ENCODE data around the gene CHAF1B.
A peak's percentile ranks its signal among the peaks of the same experiment; 100 is the strongest.

Gene CHAF1B

DNA sequence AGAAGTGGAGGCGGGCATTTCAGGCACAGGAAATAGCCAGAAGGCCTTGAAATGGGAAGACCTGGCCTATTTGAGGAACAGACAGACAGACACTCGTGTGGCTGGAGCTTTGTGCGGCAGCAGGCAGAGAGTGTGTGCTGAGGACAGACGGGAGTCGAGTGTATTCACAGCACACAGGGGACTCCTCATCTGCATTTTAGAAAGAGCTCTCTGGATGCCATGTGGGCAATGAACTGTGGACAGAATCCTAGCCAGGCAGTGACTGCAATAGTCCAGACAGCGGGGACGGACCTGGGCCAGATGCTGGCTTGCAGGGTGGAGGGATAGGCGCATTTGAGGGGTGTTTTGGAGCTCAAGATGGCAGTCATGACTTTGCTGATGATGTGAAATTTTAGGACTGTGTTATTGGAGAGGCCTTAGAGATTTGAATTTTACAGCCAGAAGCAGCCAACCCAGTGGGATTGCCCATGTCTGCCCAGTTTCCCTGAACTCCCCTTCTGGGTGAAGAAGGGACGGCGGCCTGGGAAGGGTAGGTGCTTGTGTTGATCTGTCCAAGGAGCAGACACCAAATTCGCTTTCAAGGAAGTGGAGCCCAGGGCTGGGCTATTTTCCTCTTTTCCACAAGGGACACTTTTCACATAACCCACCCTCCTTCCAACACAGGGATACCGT, 43.7 kb downstream of the CHAF1B start:
- DNase-seq (ENCODE audit: low read depth): no peak

DNA sequence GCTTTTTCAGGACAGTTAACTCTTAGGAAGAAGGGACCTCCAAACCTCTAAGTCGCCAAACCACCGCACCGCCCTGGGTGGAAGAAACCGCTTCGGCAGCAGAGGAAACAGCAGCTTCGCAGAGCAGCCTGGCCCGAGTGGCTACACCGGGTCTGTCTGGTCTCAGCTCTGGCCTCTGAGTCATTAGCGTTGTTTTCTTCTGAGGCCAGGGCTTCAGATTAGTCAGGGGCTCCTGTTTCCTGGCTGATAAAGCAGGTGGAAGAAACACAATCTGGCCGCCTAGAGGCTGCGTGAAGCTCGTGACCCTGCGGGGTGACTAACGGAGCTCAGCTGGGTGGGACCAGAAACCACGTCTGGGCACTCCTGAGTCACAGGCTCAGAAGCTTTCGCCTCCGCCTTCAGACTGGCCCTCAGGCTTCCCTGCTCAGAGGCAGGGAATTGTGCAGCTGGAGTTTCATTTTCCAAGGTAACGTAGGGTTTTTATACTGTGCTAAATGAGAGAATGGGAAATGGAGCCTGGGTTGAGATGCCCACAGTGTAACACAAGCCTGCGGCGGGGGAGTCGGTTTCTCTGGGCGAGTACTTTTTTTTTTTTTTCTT, 44.9 kb downstream of the CHAF1B start:
- DNase-seq (ENCODE audit: low read depth): peak; percentile 92

DNA sequence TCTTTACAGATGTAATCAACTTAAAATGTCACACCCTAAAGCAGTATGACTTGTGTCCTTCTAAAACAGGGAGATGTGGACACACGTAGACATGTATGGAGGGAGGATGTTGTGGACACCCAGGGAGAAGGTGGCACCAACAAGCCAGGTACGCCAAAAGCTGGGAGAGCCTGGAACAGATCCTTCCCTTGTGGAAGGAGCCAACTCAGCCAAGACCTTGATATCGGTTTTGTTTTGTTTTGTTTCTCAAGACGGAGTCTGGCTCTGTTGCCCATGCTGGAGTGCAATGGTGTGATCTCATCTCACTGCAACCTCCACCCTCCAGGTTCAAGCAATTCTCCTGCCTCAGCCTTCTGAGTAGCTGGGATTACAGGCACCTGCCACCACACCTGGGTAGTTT, 45.6 kb downstream of the CHAF1B start:
- DNase-seq (ENCODE audit: low read depth): no peak

DNA sequence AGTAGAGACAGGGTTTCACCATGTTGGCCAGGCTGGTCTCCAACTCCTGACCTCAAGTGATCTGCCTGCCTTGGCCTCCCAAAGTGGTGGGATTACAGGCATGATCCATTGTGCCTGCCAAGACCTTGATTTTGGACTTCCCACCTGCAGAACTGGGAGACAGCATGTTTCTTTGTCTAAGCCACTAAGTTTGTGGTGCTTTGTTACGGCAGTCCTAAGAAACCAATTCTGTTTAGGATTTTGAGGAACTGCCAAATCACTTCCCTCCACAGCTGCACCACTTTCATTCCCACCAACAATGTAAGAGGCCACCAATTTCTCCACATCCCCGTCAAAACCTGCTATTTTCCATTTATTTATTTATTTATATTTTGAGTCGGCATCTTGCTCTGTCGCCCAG, 46.1 kb downstream of the CHAF1B start:
- DNase-seq (ENCODE audit: low read depth): no peak

GRCh38 chr21:36433059-36433709, 48.0 kb downstream of the CHAF1B start:
- DNase-seq (ENCODE audit: low read depth): no peak

- no peak for DNase-seq (ENCODE audit: low read depth)
Observed at GRCh38 chr21:36434144-36434543, 49.0 kb downstream of the CHAF1B start.

GRCh38 chr21:36436829-36437744, 51.9 kb downstream of the CHAF1B start:
- DNase-seq (ENCODE audit: low read depth): no peak

- DNase-seq (ENCODE audit: low read depth): peak; percentile 45
Observed at GRCh38 chr21:36437745-36438128, 52.5 kb downstream of the CHAF1B start.

GRCh38 chr21:36441715-36442114, 56.5 kb downstream of the CHAF1B start:
- no peak for DNase-seq (ENCODE audit: low read depth)

DNA sequence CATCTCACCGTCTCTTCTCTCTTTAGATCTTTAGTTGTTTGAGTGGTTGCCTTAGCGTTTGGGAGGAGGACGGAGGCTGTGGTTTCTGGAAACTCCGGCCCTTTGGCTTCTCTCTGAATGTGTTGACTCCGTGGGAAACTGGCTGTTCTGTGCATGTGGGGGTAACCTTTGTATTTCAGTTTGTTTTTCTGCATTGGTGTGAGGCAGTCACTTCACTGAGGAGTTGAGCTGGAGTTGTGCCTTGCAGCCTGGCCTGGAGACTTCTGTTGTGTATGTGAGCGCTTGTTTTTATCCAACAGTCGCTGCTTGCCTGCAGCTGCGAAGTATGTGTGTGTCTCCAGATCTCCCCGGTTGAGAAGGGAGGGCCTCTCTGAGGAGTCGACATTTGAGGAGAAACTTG, 61.1 kb downstream of the CHAF1B start:
- no peak for DNase-seq (ENCODE audit: low read depth)

- no peak for DNase-seq (ENCODE audit: low read depth)
Observed at GRCh38 chr21:36450511-36450910, 65.3 kb downstream of the CHAF1B start.

DNA sequence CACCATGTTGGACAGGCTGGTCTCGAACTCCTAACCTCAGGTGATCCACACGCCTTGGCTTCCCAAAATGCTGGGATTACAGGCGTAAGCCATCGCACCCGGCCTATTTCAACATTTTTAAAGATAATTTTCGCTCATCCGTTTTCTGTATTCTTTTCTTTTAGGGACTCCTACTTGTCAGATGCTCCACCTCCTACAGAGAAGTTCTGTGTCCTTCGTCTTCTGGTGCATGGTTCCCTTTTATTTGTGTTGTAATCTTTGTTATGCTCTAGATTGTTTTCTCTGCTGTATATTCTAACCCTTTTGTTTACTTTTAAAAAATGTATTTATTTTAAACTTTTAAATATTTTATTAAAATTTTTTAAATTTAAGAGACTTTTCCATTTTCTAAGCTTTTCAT, 66.3 kb downstream of the CHAF1B start:
- no peak for DNase-seq (ENCODE audit: low read depth)

GRCh38 chr21:36452281-36452825, 67.2 kb downstream of the CHAF1B start:
- DNase-seq (ENCODE audit: low read depth): no peak

DNA sequence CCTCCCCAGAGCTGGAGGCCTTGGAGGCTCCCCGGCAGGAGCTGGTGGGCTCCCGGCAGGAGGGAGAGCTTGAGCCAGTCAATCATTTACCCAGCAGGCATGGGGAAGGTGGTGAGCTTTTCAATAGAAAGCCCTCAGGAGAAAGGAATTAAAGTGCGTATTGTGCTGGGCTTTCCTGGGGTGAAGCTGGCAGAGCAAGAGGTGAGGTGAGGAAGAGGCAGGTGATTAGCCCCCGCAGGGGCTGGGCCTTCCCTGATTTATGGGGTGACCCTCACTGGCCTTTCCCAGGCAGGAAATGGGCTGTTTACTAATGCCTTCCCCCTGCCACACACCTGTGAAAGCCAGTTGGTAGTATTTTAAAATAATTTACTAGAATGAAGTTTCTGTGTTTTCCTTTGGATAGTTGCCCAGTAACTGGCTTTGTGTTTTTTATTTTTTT, 68.9 kb downstream of the CHAF1B start:
- DNase-seq (ENCODE audit: low read depth): no peak

DNA sequence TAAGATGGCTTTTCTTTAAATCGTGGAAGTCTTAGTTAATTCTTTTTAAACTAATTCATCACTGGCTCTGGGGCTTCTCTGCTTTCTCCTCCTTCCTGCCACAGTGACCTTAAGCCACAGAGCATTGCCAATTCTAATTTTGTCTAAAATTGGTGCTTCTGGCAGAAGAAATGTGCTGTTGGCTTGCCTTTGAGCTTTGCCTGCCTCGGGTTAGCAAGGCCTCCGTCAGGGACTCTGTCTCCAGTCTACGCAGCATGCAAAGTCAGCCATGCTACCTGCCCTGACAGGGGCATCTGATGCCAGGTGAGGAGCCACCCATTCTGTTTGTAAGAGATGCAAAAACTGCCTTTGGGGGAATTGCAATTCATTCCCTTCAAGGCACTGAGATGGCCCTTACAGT, 69.5 kb downstream of the CHAF1B start:
- no peak for DNase-seq (ENCODE audit: low read depth)

DNA sequence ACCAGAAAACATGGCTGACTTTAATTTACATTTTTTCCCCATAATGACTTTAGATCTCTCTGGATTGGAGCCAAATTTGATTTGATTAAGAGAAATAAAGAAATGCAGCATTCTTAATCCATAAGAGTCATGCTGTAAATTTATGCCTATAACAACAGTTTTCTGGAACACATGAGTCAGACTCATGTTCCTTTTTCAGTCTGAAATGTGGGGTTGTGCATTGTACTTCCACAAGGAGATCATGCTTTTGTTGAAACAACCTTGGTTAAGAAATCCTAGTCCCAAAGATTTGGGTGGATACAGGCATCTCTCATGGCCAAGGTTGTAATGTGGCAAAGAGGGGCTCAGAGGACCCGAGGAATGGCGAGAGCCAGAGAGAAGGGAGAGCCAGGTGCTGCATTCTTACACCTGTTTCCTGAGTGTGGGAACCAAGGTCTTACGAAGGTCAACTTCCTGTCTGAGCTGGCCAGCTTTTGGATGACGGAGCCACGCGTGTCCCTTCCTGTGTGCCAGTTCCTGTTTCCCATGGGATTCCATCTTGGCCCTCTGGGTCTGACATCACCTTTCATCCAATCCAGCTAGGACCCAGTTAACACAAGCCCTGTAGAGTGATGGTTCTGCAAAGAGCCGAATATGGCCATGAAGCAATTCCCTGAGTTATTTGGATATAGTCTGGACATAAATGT, 71.7 kb downstream of the CHAF1B start:
- no peak for DNase-seq (ENCODE audit: low read depth)

GRCh38 chr21:36459098-36459497, 73.9 kb downstream of the CHAF1B start:
- DNase-seq (ENCODE audit: low read depth): no peak

DNA sequence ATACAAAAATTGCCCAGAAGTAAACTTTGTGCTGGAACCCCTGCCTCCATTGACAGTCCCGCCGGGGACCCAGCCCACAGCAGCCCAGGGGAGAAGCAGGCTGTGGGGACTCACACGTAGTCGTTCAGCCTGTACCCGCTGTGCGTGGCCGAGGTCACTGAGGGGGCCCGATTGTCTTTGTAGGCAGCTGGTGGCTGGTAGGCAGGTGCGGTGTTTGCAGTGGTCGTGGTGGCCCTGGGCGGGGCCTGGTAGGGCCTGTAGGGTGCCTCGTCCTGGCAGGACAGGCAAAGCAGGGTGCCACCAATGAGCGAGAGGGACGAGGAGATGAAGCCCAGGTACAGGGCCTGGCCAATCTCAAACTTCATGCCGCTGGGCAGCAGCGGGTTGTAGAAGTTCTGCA, 75.7 kb downstream of the CHAF1B start:
- no peak for DNase-seq (ENCODE audit: low read depth)

- DNase-seq (ENCODE audit: low read depth): no peak
Observed at GRCh38 chr21:36461277-36461917, 76.2 kb downstream of the CHAF1B start.

- no peak for DNase-seq (ENCODE audit: low read depth)
Observed at GRCh38 chr21:36461918-36462486, 76.8 kb downstream of the CHAF1B start.

GRCh38 chr21:36463204-36463603, 78.0 kb downstream of the CHAF1B start:
- DNase-seq (ENCODE audit: low read depth): no peak

Data from GM04503 (cell line).